ENCODE results near the gene UBIAD1.
"Not testable (repeated sequence)": the region's sequence is repeated elsewhere in the genome, so short reads cannot be mapped to it uniquely, and the experiment has no call there.

The UBIAD1 gene

GRCh38 chr1:11299225-11299574 is 26.2 kb downstream of the UBIAD1 start:
- Histone ChIP-seq H3K9me3 (ENCODE audit: insufficient read depth, low read length) (no peaks in the 10 kb centered on the region), H3K79me2 (ENCODE audit: low read length) (no peaks in the 10 kb centered on the region), H3K27me3 (ENCODE audit: low read depth, low read length) (no peaks in the 10 kb centered on the region), H3K4me1 (ENCODE audit: low read length) (no peaks in the 10 kb centered on the region), H3K4me3 (ENCODE audit: low read length) (no peak overlapping the region), H4K20me1 (ENCODE audit: insufficient read depth, low read length) (no peaks in the 10 kb centered on the region), H3K36me3 (replicated peaks; ENCODE audit: low read depth, low read length) (no peaks in the 10 kb centered on the region), H3K9ac (ENCODE audit: low read length) (no peak overlapping the region), H3K4me2 (ENCODE audit: low read length) (no peak overlapping the region), H3K27ac (ENCODE audit: low read length) (no peak overlapping the region), H2AFZ (ENCODE audit: low read depth, low read length) (no peak overlapping the region)
- TF ChIP-seq CTCF (IDR thresholded peaks at IDR 0.05; ENCODE audit: low read depth, low read length) (no peak), EZH2phosphoT487 (IDR thresholded peaks at IDR 0.05; ENCODE audit: low read depth) (no peak)

- Histone ChIP-seq H3K4me3 (ENCODE audit: low read length) (no peak overlapping the region), H3K4me2 (ENCODE audit: low read length) (no peak overlapping the region), H4K20me1 (ENCODE audit: insufficient read depth, low read length) (no peaks in the 10 kb centered on the region), H3K79me2 (ENCODE audit: low read length) (no peaks in the 10 kb centered on the region), H3K9me3 (ENCODE audit: insufficient read depth, low read length) (no peaks in the 10 kb centered on the region), H3K27ac (ENCODE audit: low read length) (no peak overlapping the region), H3K36me3 (replicated peaks; ENCODE audit: low read depth, low read length) (no peaks in the 10 kb centered on the region), H3K9ac (ENCODE audit: low read length) (no peak overlapping the region), H3K27me3 (ENCODE audit: low read depth, low read length) (no peaks in the 10 kb centered on the region), H3K4me1 (ENCODE audit: low read length) (no peaks in the 10 kb centered on the region), H2AFZ (ENCODE audit: low read depth, low read length) (no peak overlapping the region)
- TF ChIP-seq EZH2phosphoT487 (IDR thresholded peaks at IDR 0.05; ENCODE audit: low read depth) (no peak), CTCF (IDR thresholded peaks at IDR 0.05; ENCODE audit: low read depth, low read length) (no peak)
Measured at GRCh38 chr1:11301601-11302000, 28.6 kb downstream of the UBIAD1 start.

- TF ChIP-seq CTCF (IDR thresholded peaks at IDR 0.05; ENCODE audit: low read depth, low read length) (no peak), EZH2phosphoT487 (IDR thresholded peaks at IDR 0.05; ENCODE audit: low read depth) (no peak)
- Histone ChIP-seq H3K9ac (ENCODE audit: low read length) (no peak overlapping the region), H2AFZ (ENCODE audit: low read depth, low read length) (no peak overlapping the region), H3K4me2 (ENCODE audit: low read length) (no peak overlapping the region), H3K36me3 (replicated peaks; ENCODE audit: low read depth, low read length) (no peaks in the 10 kb centered on the region), H3K79me2 (ENCODE audit: low read length) (no peaks in the 10 kb centered on the region), H3K27ac (ENCODE audit: low read length) (no peak overlapping the region), H4K20me1 (ENCODE audit: insufficient read depth, low read length) (no peaks in the 10 kb centered on the region), H3K27me3 (ENCODE audit: low read depth, low read length) (no peaks in the 10 kb centered on the region), H3K4me3 (ENCODE audit: low read length) (no peak overlapping the region), H3K9me3 (ENCODE audit: insufficient read depth, low read length) (no peaks in the 10 kb centered on the region), H3K4me1 (ENCODE audit: low read length) (no peaks in the 10 kb centered on the region)
Measured at GRCh38 chr1:11302366-11302765, 29.4 kb downstream of the UBIAD1 start.

- not testable (repeated sequence) for H3K4me2 ChIP-seq (ENCODE audit: low read length); H3K4me3 ChIP-seq (ENCODE audit: low read length); H3K27me3 ChIP-seq (ENCODE audit: low read depth, low read length); H3K27ac ChIP-seq (ENCODE audit: low read length); H3K9ac ChIP-seq (ENCODE audit: low read length); H3K36me3 ChIP-seq (replicated peaks; ENCODE audit: low read depth, low read length); H3K4me1 ChIP-seq (ENCODE audit: low read length); H2AFZ ChIP-seq (ENCODE audit: low read depth, low read length); H4K20me1 ChIP-seq (ENCODE audit: insufficient read depth, low read length); H3K79me2 ChIP-seq (ENCODE audit: low read length); H3K9me3 ChIP-seq (ENCODE audit: insufficient read depth, low read length)
Measured at GRCh38 chr1:11305516-11305915, 32.5 kb downstream of the UBIAD1 start.

- no peak overlapping the region for H3K4me2 ChIP-seq (ENCODE audit: low read length)
- H3K36me3 ChIP-seq (replicated peaks; ENCODE audit: low read depth, low read length): no peaks in the 10 kb centered on the region
- TF ChIP-seq EZH2phosphoT487 (IDR thresholded peaks at IDR 0.05; ENCODE audit: low read depth) (no peak), CTCF (IDR thresholded peaks at IDR 0.05; ENCODE audit: low read depth, low read length) (no peak)
- no peak overlapping the region for H3K9ac ChIP-seq (ENCODE audit: low read length)
- H3K4me3 ChIP-seq (ENCODE audit: low read length): no peak overlapping the region
- H3K79me2 ChIP-seq (ENCODE audit: low read length): no peaks in the 10 kb centered on the region
- H3K27ac ChIP-seq (ENCODE audit: low read length): no peak overlapping the region
- H3K9me3 ChIP-seq (ENCODE audit: insufficient read depth, low read length): no peaks in the 10 kb centered on the region
- H3K4me1 ChIP-seq (ENCODE audit: low read length): no peaks in the 10 kb centered on the region
- H4K20me1 ChIP-seq (ENCODE audit: insufficient read depth, low read length): no peaks in the 10 kb centered on the region
- no peaks in the 10 kb centered on the region for H3K27me3 ChIP-seq (ENCODE audit: low read depth, low read length)
- H2AFZ ChIP-seq (ENCODE audit: low read depth, low read length): no peak overlapping the region
Measured at GRCh38 chr1:11307852-11308251, 34.9 kb downstream of the UBIAD1 start.

Measured in OCI-LY3 (cell line).